ENCODE data around the gene PPP1R11. TPM values are rescaled to one million over a fixed set of nuclear protein-coding genes. Genes with fewer than 3 reads are reported as not detected.

Gene PPP1R11
- total RNA-seq, 4 donors from 2014 or later = 55.3 to 276 (median 79.1) TPM

- peaks cover 45% of the 10 kb centered on the region for H3K27me3 ChIP-seq
- DNase-seq = peak; percentile 60
- H3K4me1 ChIP-seq = peaks cover 25 to 54% (median 33%) of the 10 kb centered on the region in 4 donors
- no peaks in the 10 kb centered on the region for H3K9me3 ChIP-seq
- no peaks in the 10 kb centered on the region for H3K36me3 ChIP-seq
- intact Hi-C loops (cut with DNase I; ENCODE audit: low total_unique reads) = loop anchor here (2.0 kb wide), 1 partner anchor 28 kb away; no protein-coding TSS in a partner anchor
- 34 to 44% methylated on average over 4 to 15 of the region's 15 CpGs for WGBS, 2 donors (ENCODE audit: low coverage in 1 of 2)
- in situ Hi-C loops (cut with MboI; ENCODE audit: low pct_ligation_motif_present in 1 of 4, low pct_unique_long_range_greater_than_20kb in 1 of 4, low sequenced_read_pairs in 3 of 4) = no loop called here
- no peak for TF ChIP-seq POLR2AphosphoS5 (IDR thresholded peaks at IDR 0.05)
- no peak for TF ChIP-seq POLR2A (IDR thresholded peaks at IDR 0.05)
- no peak for TF ChIP-seq EP300 (IDR thresholded peaks at IDR 0.05; ENCODE audit: low read depth)
- TF ChIP-seq CTCF (IDR thresholded peaks at IDR 0.05) = no peak
- peak overlapping the region in 3 of 4 donors; percentile 23 to 55 (median 35) for H3K4me3 ChIP-seq
- peak overlapping the region; percentile 80 to 84 (median 82) for H3K27ac ChIP-seq
Observed at GRCh38 chr6:30102414-30102969, 35.5 kb downstream of the PPP1R11 start.

- intact Hi-C loops (cut with DNase I; ENCODE audit: low total_unique reads) = loop anchor here (2.0 kb wide), 1 partner anchor 28 kb away; no protein-coding TSS in a partner anchor
- in situ Hi-C loops (cut with MboI; ENCODE audit: low pct_ligation_motif_present in 1 of 4, low pct_unique_long_range_greater_than_20kb in 1 of 4, low sequenced_read_pairs in 3 of 4) = no loop called here
- Histone ChIP-seq H3K4me1 (peaks cover 25 to 46% (median 32%) of the 10 kb centered on the region in 4 donors), H3K27ac (peak overlapping the region; percentile 80 to 84 (median 82)), H3K27me3 (peaks cover 38% of the 10 kb centered on the region), H3K36me3 (no peaks in the 10 kb centered on the region), H3K4me3 (peak overlapping the region in 3 of 4 donors; percentile 21 to 55 (median 27)), H3K9me3 (no peaks in the 10 kb centered on the region)
- TF ChIP-seq POLR2AphosphoS5 (IDR thresholded peaks at IDR 0.05) (peak in 1 of 3 donors; percentile 42), CTCF (IDR thresholded peaks at IDR 0.05) (peak; percentile 86 to 99 (median 93)), EP300 (IDR thresholded peaks at IDR 0.05; ENCODE audit: low read depth) (no peak), POLR2A (IDR thresholded peaks at IDR 0.05) (peak; percentile 28)
- peak; percentile 93 for DNase-seq
- 4 to 11% methylated on average over 7 to 36 of the region's 36 CpGs for WGBS, 2 donors (ENCODE audit: low coverage in 1 of 2)
Observed at GRCh38 chr6:30102970-30103871, 36.2 kb downstream of the PPP1R11 start.

GRCh38 chr6:30103872-30104179 is 36.8 kb downstream of the PPP1R11 start:
- DNase-seq = no peak
- Histone ChIP-seq H3K4me3 (peak overlapping the region in 3 of 4 donors; percentile 21 to 55 (median 27)), H3K27me3 (peaks cover 32% of the 10 kb centered on the region), H3K4me1 (peaks cover 25 to 41% (median 30%) of the 10 kb centered on the region in 4 donors), H3K9me3 (no peaks in the 10 kb centered on the region), H3K27ac (peak overlapping the region in 3 of 4 donors; percentile 80 to 84 (median 81)), H3K36me3 (no peaks in the 10 kb centered on the region)
- in situ Hi-C loops (cut with MboI; ENCODE audit: low pct_ligation_motif_present in 1 of 4, low pct_unique_long_range_greater_than_20kb in 1 of 4, low sequenced_read_pairs in 3 of 4) (no loop called here), intact Hi-C loops (cut with DNase I; ENCODE audit: low total_unique reads) (loop anchor here (2.0 kb wide), 1 partner anchor 27 kb away; no protein-coding TSS in a partner anchor)
- 27 to 46% methylated on average over 2 to 3 of the region's 3 CpGs for WGBS, 2 donors (ENCODE audit: low coverage in 1 of 2)
- no peak for TF ChIP-seq POLR2AphosphoS5 (IDR thresholded peaks at IDR 0.05)
- no peak for TF ChIP-seq CTCF (IDR thresholded peaks at IDR 0.05)
- TF ChIP-seq POLR2A (IDR thresholded peaks at IDR 0.05) = no peak
- no peak for TF ChIP-seq EP300 (IDR thresholded peaks at IDR 0.05; ENCODE audit: low read depth)

GRCh38 chr6:30104661-30105060 is 37.7 kb downstream of the PPP1R11 start:
- no peak overlapping the region for H3K4me3 ChIP-seq
- H3K27ac ChIP-seq = no peak overlapping the region
- peaks cover 25 to 41% (median 30%) of the 10 kb centered on the region in 4 donors for H3K4me1 ChIP-seq
- intact Hi-C loops (cut with DNase I; ENCODE audit: low total_unique reads) (no loop called here), in situ Hi-C loops (cut with MboI; ENCODE audit: low pct_ligation_motif_present in 1 of 4, low pct_unique_long_range_greater_than_20kb in 1 of 4, low sequenced_read_pairs in 3 of 4) (no loop called here)
- H3K27me3 ChIP-seq = peaks cover 29% of the 10 kb centered on the region
- H3K9me3 ChIP-seq = no peaks in the 10 kb centered on the region
- WGBS, 2 donors (ENCODE audit: low coverage in 1 of 2) = 73 to 88% methylated on average over 1 to 2 of the region's 2 CpGs
- no peak for DNase-seq
- TF ChIP-seq EP300 (IDR thresholded peaks at IDR 0.05; ENCODE audit: low read depth) = no peak
- TF ChIP-seq POLR2A (IDR thresholded peaks at IDR 0.05) = no peak
- TF ChIP-seq CTCF (IDR thresholded peaks at IDR 0.05) = no peak
- TF ChIP-seq POLR2AphosphoS5 (IDR thresholded peaks at IDR 0.05) = no peak
- no peaks in the 10 kb centered on the region for H3K36me3 ChIP-seq
